Naive thymus-derived CD4-positive, alpha-beta T cell (primary cell): ENCODE data around the gene APPBP2. TPM values are rescaled to one million over a fixed set of nuclear protein-coding genes. Genes with fewer than 3 reads are reported as not detected.
A peak's percentile ranks its signal among the peaks of the same experiment; 100 is the strongest.
"Not testable (repeated sequence)": the region's sequence is repeated elsewhere in the genome, so short reads cannot be mapped to it uniquely, and the experiment has no call there.

Source experiments
- ATAC-seq: fragments of 150-1000 bp; cut with Tn5 transposase; 2 replicates; pipeline ENCODE4 v1.10.0; 2021; ENCODE audit warnings: mild to moderate bottlenecking, moderate library complexity
- CTCF ChIA-PET: fragments of 350-600 bp; sonication (Branson Sonifier 250); formaldehyde crosslinking; loops from one replicate; lab custom pipeline; 2021; ENCODE audit warnings: antibody characterized with exemption; lab: Charles Lee
- POLR2A ChIA-PET: fragments of 350-600 bp; sonication (Branson Sonifier 250); formaldehyde crosslinking; loops from one replicate; lab custom pipeline; 2021; ENCODE audit warnings: antibody characterized with exemption, inconsistent platforms; lab: Charles Lee
- DNase-seq, 9 donors: peaks; one replicate each; pipeline versions ENCODE4 v3.0.0 to v3.0.0-alpha.2; 2020 to 2022; ENCODE audit warnings: mixed read lengths in 1 of 9
- H3K27ac ChIP-seq: one replicate; pipeline ENCODE4 v1.7.0; 2013; ENCODE audit warnings: mild to moderate bottlenecking, low read depth, low read length, moderate library complexity
- H3K27me3 ChIP-seq, 2 donors: one replicate each; pipeline ENCODE4 v1.7.0; 2013; ENCODE audit warnings: low read length in 2 of 2, mild to moderate bottlenecking in 2 of 2, moderate library complexity in 2 of 2; ENCODE audit not compliant: control insufficient read depth in 2 of 2, insufficient read depth in 2 of 2
- H3K36me3 ChIP-seq, 3 experiments: 1 replicate in 2 of 3; 2 replicates in 1 of 3; pipeline ENCODE4 v1.7.0; 2013; ENCODE audit warnings: low read length in 3 of 3, mild to moderate bottlenecking in 3 of 3, moderate library complexity in 1 of 3; ENCODE audit not compliant: insufficient read depth in 3 of 3, control insufficient read depth in 2 of 3
- H3K4me1 ChIP-seq, 2 donors: one replicate each; pipeline ENCODE4 v1.7.0; 2013; ENCODE audit warnings: low read length in 2 of 2, mild to moderate bottlenecking in 2 of 2, moderate library complexity in 1 of 2; ENCODE audit not compliant: control insufficient read depth in 2 of 2, insufficient read depth in 2 of 2
- H3K4me3 ChIP-seq: 2 replicates; pipeline ENCODE4 v1.7.0; 2013; ENCODE audit warnings: mild to moderate bottlenecking, low read length
- H3K9me3 ChIP-seq, 3 experiments: 1 replicate in 2 of 3; 2 replicates in 1 of 3; pipeline ENCODE4 v1.7.0; 2013; ENCODE audit warnings: low read length in 3 of 3; ENCODE audit not compliant: control insufficient read depth in 2 of 3
- H3K27ac Mint-ChIP-seq, 9 donors: one replicate each; pipeline ENCODE4 v1.8.0; 2020 to 2022; ENCODE audit warnings: mixed read lengths in 9 of 9, mild to moderate bottlenecking in 8 of 9, moderate library complexity in 5 of 9, inconsistent platforms in 2 of 9
- H3K27me3 Mint-ChIP-seq, 5 donors: one replicate each; pipeline ENCODE4 v1.8.0; 2021 to 2022; ENCODE audit warnings: mixed read lengths in 5 of 5, mild to moderate bottlenecking in 1 of 5
- H3K36me3 Mint-ChIP-seq, 5 donors: one replicate each; pipeline ENCODE4 v1.8.0; 2020 to 2022; ENCODE audit warnings: mixed read lengths in 5 of 5, mild to moderate bottlenecking in 3 of 5, inconsistent platforms in 1 of 5
- H3K4me1 Mint-ChIP-seq, 7 donors: one replicate each; pipeline ENCODE4 v1.8.0; 2020 to 2022; ENCODE audit warnings: mixed read lengths in 7 of 7, mild to moderate bottlenecking in 3 of 7, inconsistent platforms in 1 of 7
- H3K4me3 Mint-ChIP-seq, 10 donors: one replicate each; pipeline ENCODE4 v1.8.0; 2020 to 2022; ENCODE audit warnings: mild to moderate bottlenecking in 10 of 10, mixed read lengths in 10 of 10, moderate library complexity in 6 of 10, inconsistent platforms in 2 of 10
- H3K9me3 Mint-ChIP-seq, 11 donors: one replicate each; pipeline ENCODE4 v1.8.0; 2020 to 2022; ENCODE audit warnings: mixed read lengths in 11 of 11, mild to moderate bottlenecking in 4 of 11, inconsistent platforms in 1 of 11, moderate library complexity in 1 of 11
- intact Hi-C, 2 donors: fragments of 100-400 bp; cut with micrococcal nuclease; formaldehyde crosslinking; loops; one replicate each; pipeline ENCODE4 v1.15.1; 2023
- polyA plus RNA-seq, 2 donors: library from polyadenylated mRNA; unstranded; fragments of 300-500 nt; fragmentation: Illumina TruSeq; gene quantifications; one replicate each; pipeline ENCODE4 v1.2.3, GENCODE V29; 2021
- total RNA-seq, 6 experiments: library from RNA in 5 of 6; stranded (reverse) in 5 of 6; gene quantifications; 1 replicate in 5 of 6; 2 replicates in 1 of 6; pipeline ENCODE4 v1.2.3 and lab custom pipeline; 2021 to 2026

The APPBP2 gene
- total and polyA plus RNA-seq, 7 experiments from 2014 or later: 23.4 to 47.5 (median 29.0) TPM

DNA sequence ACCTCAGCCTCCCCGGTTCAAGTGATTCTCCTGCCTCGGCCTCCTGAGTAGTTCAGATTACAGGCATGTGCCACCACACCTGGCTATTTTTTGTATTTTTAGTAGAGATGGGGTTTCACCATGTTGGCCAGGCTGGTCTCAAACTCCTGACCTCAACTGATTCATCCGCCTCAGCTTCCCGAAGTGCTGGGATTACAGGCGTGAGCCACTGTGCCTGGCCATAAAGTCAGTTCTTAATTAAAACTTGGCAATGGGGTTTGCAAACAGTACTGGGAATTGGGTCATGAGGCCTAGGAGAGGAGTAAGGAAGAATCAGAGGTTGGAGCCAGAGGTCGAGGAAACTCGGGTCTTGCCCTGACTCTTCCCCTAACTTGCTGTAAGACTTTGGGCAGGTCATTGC lies 95.5 kb downstream of the APPBP2 start:
- H3K27me3 ChIP-seq, H3K9me3 ChIP-seq, POLR2A ChIA-PET, H3K36me3 Mint-ChIP-seq, DNase-seq, H3K36me3 ChIP-seq, ATAC-seq, H3K4me3 ChIP-seq, intact Hi-C loops, H3K4me1 Mint-ChIP-seq, H3K27me3 Mint-ChIP-seq, H3K27ac Mint-ChIP-seq, H3K4me1 ChIP-seq, H3K4me3 Mint-ChIP-seq, H3K9me3 Mint-ChIP-seq, H3K27ac ChIP-seq: not testable (repeated sequence)
- CTCF ChIA-PET: interaction anchor here (0.6 kb wide), 1 partner anchor 288 kb away, joined by 4 read pairs; no protein-coding TSS in a partner anchor

DNA sequence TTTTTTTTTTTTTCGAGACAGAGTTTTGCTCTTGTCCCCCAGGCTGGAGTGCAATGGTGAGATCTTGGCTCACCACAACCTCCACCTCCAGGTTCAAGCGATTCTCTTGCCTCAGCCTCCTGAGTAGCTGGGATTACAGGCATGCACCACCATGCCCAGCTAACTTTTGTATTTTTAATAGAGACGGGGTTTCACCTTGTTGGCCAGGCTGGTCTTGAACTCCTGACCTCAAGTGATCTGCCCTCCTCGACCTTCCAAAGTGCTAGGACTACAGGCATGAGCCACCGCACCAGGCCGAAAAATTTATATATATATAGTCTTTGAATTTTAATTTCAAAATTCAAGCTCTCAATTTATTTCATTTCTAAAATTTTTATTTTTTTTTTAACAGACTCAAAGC lies 97.6 kb downstream of the APPBP2 start:
- POLR2A ChIA-PET: not testable (repeated sequence)

DNA sequence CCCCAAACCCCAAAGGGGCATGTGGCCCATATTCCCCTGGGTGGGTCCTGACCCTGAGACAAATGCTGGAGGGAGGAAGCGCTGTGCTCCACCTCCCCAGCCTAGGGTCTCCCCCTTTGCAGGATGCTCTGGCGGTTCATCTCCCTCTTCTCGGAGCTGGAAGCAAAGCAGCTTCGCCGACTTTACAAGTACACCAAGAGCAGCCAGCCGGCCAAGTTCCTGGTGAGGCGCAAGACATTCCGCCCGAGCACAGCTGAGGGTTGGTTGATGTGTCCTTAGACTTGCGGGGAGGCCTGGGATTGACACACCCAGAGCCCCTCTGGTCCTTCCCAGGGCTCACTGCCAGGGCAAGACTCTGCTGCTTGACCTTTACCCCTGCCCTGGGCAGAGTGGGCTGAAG lies 99.4 kb downstream of the APPBP2 start:
- Histone ChIP-seq H3K27ac (no peak overlapping the region), H3K36me3 (no peaks in the 10 kb centered on the region), H3K4me3 (no peak overlapping the region), H3K4me1 (no peaks in the 10 kb centered on the region), H3K9me3 (no peaks in the 10 kb centered on the region), H3K27me3 (no peaks in the 10 kb centered on the region)
- DNase-seq (no peak), ATAC-seq (no peak)
- H3K27ac Mint-ChIP-seq: no peak overlapping the region
- POLR2A ChIA-PET: no interaction called here
- H3K9me3 Mint-ChIP-seq: no peaks in the 10 kb centered on the region
- CTCF ChIA-PET: interaction anchor here (0.6 kb wide), 1 partner anchor 211 kb away, joined by 3 read pairs; no protein-coding TSS in a partner anchor
- intact Hi-C loops: no loop called here
- no peaks in the 10 kb centered on the region for H3K36me3 Mint-ChIP-seq
- H3K4me1 Mint-ChIP-seq: peaks cover 0 to 7% (median 4%) of the 10 kb centered on the region in 7 donors
- H3K4me3 Mint-ChIP-seq: no peak overlapping the region
- peaks cover 0 to 6% (median 0%) of the 10 kb centered on the region in 5 donors for H3K27me3 Mint-ChIP-seq

More for the DNA sequence above, 97.6 kb downstream of the APPBP2 start:
- H3K27ac Mint-ChIP-seq, H3K4me1 ChIP-seq, intact Hi-C loops, H3K27ac ChIP-seq, H3K27me3 ChIP-seq, H3K9me3 ChIP-seq, H3K4me3 ChIP-seq, H3K4me3 Mint-ChIP-seq, DNase-seq, H3K27me3 Mint-ChIP-seq, H3K4me1 Mint-ChIP-seq, H3K36me3 Mint-ChIP-seq, ATAC-seq, H3K9me3 Mint-ChIP-seq, H3K36me3 ChIP-seq: not testable (repeated sequence)
- CTCF ChIA-PET: interaction anchor here (1.7 kb wide), 1 partner anchor 31 kb away, joined by 3 read pairs; no protein-coding TSS in a partner anchor

DNA sequence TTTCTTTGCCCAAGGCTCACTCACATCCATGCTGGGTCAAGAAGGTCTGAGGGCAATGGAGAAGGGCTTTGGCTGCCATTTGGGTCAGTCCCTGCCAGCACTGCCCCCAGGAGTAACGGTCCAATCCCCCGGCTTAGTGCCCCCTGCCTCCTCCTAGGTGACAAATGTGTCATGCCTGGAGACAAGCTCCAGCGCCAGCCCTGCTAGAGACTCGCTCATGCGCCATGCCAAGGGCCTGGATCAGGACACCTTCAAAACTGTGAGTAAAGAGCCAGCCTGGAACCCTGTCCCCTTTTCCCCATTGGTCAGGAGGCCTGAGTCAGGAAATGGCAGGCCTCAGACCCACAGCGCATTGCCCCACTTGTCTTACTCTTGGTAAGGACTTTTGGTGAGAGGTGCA lies 100.4 kb downstream of the APPBP2 start:
- Mint-ChIP-seq H3K27me3 (peaks cover 0 to 5% (median 0%) of the 10 kb centered on the region in 5 donors), H3K36me3 (no peaks in the 10 kb centered on the region), H3K4me1 (peaks cover 0 to 11% (median 10%) of the 10 kb centered on the region in 7 donors), H3K27ac (no peak overlapping the region), H3K4me3 (no peak overlapping the region), H3K9me3 (no peaks in the 10 kb centered on the region)
- DNase-seq (no peak), ATAC-seq (no peak)
- Histone ChIP-seq H3K36me3 (no peaks in the 10 kb centered on the region), H3K9me3 (no peaks in the 10 kb centered on the region), H3K4me1 (peaks cover 4% of the 10 kb centered on the region in 2 donors), H3K27ac (no peak overlapping the region), H3K4me3 (no peak overlapping the region), H3K27me3 (no peaks in the 10 kb centered on the region)
- CTCF ChIA-PET: interaction anchor here (0.6 kb wide), 1 partner anchor 185 kb away, joined by 5 read pairs; no protein-coding TSS in a partner anchor
- POLR2A ChIA-PET: interaction anchor here (0.6 to 1.0 kb wide), 2 partner anchors 25 to 252 kb away, joined by 3 to 5 read pairs; partner anchors contain the start of gene BCAS3
- intact Hi-C loops: no loop called here

DNA sequence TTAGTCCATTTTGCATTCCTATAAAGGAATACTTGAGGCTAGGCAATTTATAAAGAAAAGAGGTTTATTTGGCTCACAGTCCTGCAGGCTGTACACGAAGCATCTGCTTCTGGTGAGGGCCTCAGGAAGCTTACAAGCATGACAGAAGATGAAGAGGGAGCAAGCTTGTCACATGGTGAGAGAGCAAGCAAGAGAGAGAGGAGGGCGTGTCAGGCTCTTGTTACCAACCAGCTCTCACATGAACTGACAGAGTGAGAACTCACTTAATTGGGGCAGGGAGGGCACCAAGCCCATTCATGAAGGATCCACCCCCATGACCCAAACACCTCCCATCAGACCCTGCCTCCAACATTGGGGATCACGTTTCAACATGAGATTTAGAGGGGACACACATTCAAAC lies 102.2 kb downstream of the APPBP2 start:
- POLR2A ChIA-PET: interaction anchor here (0.9 kb wide), 1 partner anchor 32 kb away, joined by 3 read pairs; the partner anchor contains the start of gene USP32

DNA sequence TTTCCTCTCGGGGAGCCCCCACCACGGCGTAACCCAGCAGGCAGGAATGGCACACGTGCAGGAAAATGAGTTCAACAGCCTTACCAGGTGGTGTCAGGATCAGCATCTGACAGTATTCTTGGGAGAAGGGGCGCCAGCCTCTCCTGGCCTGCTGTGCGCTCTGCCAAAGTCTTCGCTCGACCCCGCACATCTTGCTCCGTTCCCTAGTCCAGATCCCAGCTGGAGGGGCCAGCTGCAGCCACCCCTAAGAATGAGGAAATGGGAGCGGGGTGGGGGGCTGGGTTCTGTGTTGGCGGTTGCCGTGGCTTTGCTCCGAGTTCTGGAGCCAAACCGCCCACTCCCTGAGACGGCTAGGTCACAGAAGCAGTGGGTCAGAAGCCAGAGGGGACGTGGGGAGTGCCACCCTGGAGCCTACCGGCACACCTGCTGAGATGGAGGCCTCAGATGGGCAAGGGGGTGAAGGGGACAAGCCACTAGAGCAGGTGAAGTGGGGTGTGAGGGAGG lies 103.8 kb downstream of the APPBP2 start, which contains the start of gene CHCT1:
Gene CHCT1 (plus strand): TSS at position 328 of the 504 bp plus-strand sequence. CDS start 104 bp downstream, at position 432.
- Histone ChIP-seq H3K4me1 (peaks cover 4% of the 10 kb centered on the region in 2 donors), H3K4me3 (peak within 1 kb of the TSS; percentile 63), H3K27ac (peak within 1 kb of the TSS; percentile 38), H3K36me3 (no peaks in the 10 kb centered on the region), H3K9me3 (no peaks in the 10 kb centered on the region), H3K27me3 (no peaks in the 10 kb centered on the region)
- peak within 1 kb of the TSS; percentile 67 to 88 (median 80) for H3K4me3 Mint-ChIP-seq
- no peak for DNase-seq
- H3K9me3 Mint-ChIP-seq: no peaks in the 10 kb centered on the region
- no peaks in the 10 kb centered on the region for H3K36me3 Mint-ChIP-seq
- ChIA-PET CTCF (interaction anchor here (0.5 to 1.0 kb wide), 3 partner anchors 16 to 1019 kb away, joined by 3 to 4 read pairs (median 3); no protein-coding TSS in a partner anchor), POLR2A (no interaction called here)
- H3K27ac Mint-ChIP-seq: peak within 1 kb of the TSS in 7 of 9 donors; percentile 17 to 87 (median 76)
- peaks cover 0 to 6% (median 0%) of the 10 kb centered on the region in 5 donors for H3K27me3 Mint-ChIP-seq
- intact Hi-C loops: loop anchor here in 1 of 2 donors (5.0 kb wide), 1 partner anchor 190 kb away; no protein-coding TSS in a partner anchor
- ATAC-seq: no peak
- H3K4me1 Mint-ChIP-seq: peaks cover 0 to 11% (median 10%) of the 10 kb centered on the region in 7 donors

More for the DNA sequence above, 102.2 kb downstream of the APPBP2 start:
- H3K27ac Mint-ChIP-seq: peak overlapping the region in 1 of 9 donors; percentile 9
- Histone ChIP-seq H3K36me3 (no peaks in the 10 kb centered on the region), H3K27ac (no peak overlapping the region), H3K4me3 (no peak overlapping the region), H3K4me1 (peaks cover 4% of the 10 kb centered on the region in 2 donors), H3K9me3 (no peaks in the 10 kb centered on the region), H3K27me3 (no peaks in the 10 kb centered on the region)
- peaks cover 0 to 5% (median 0%) of the 10 kb centered on the region in 5 donors for H3K27me3 Mint-ChIP-seq
- no peaks in the 10 kb centered on the region for H3K36me3 Mint-ChIP-seq
- ATAC-seq: no peak
- DNase-seq: no peak
- H3K9me3 Mint-ChIP-seq: no peaks in the 10 kb centered on the region
- peaks cover 0 to 11% (median 10%) of the 10 kb centered on the region in 7 donors for H3K4me1 Mint-ChIP-seq
- intact Hi-C loops: loop anchor here in 1 of 2 donors (5.0 kb wide), 1 partner anchor 192 kb away; no protein-coding TSS in a partner anchor
- no peak overlapping the region for H3K4me3 Mint-ChIP-seq
- CTCF ChIA-PET: interaction anchor here (0.9 kb wide), 1 partner anchor 214 kb away, joined by 4 read pairs; no protein-coding TSS in a partner anchor
